ENCODE measurements around the gene CDPF1.
A peak's percentile ranks its signal among the peaks of the same experiment; 100 is the strongest.

Gene CDPF1

GRCh38 chr22:46250035-46250782 lies at the start of gene CDPF1:
Gene CDPF1, minus strand, starts transcription at chr22:46250293. Its CDS starts 2,009 bp downstream, at chr22:46248284.
- DNase-seq (ENCODE audit: extremely low read depth in 1 of 2, low read depth in 1 of 2): peak; percentile 76 to 85

- DNase-seq (ENCODE audit: extremely low read depth in 1 of 2, low read depth in 1 of 2): no peak
Measured at GRCh38 chr22:46299101-46299500, 49.0 kb upstream of the CDPF1 start.

GRCh38 chr22:46297151-46297812 lies 47.2 kb upstream of the CDPF1 start:
- no peak for DNase-seq (ENCODE audit: extremely low read depth in 1 of 2, low read depth in 1 of 2)

- DNase-seq (ENCODE audit: extremely low read depth in 1 of 2, low read depth in 1 of 2): peak; percentile 92 to 94
Measured at GRCh38 chr22:46296257-46297150, 46.4 kb upstream of the CDPF1 start, which contains the start of gene GTSE1. Gene GTSE1, plus strand, starts transcription at chr22:46296870. Its CDS starts 531 bp downstream, at chr22:46297401.

- no peak for DNase-seq (ENCODE audit: extremely low read depth in 1 of 2, low read depth in 1 of 2)
Measured at GRCh38 chr22:46295277-46295971, 45.3 kb upstream of the CDPF1 start.

- DNase-seq (ENCODE audit: extremely low read depth in 1 of 2, low read depth in 1 of 2): no peak
Measured at GRCh38 chr22:46294784-46295183, 44.7 kb upstream of the CDPF1 start.

GRCh38 chr22:46293577-46294260 lies 43.6 kb upstream of the CDPF1 start:
- DNase-seq (ENCODE audit: extremely low read depth in 1 of 2, low read depth in 1 of 2): no peak

- DNase-seq (ENCODE audit: extremely low read depth in 1 of 2, low read depth in 1 of 2): no peak
Measured at GRCh38 chr22:46292732-46293131, 42.6 kb upstream of the CDPF1 start.

GRCh38 chr22:46292173-46292572 lies 42.1 kb upstream of the CDPF1 start:
- DNase-seq (ENCODE audit: extremely low read depth in 1 of 2, low read depth in 1 of 2): no peak

- no peak for DNase-seq (ENCODE audit: extremely low read depth in 1 of 2, low read depth in 1 of 2)
Measured at GRCh38 chr22:46290843-46291785, 41.0 kb upstream of the CDPF1 start.

GRCh38 chr22:46290121-46290842 lies 40.2 kb upstream of the CDPF1 start:
- no peak for DNase-seq (ENCODE audit: extremely low read depth in 1 of 2, low read depth in 1 of 2)

GRCh38 chr22:46289244-46289891 lies 39.3 kb upstream of the CDPF1 start:
- no peak for DNase-seq (ENCODE audit: extremely low read depth in 1 of 2, low read depth in 1 of 2)

- DNase-seq (ENCODE audit: extremely low read depth in 1 of 2, low read depth in 1 of 2): no peak
Measured at GRCh38 chr22:46288846-46289243, 38.8 kb upstream of the CDPF1 start.

- no peak for DNase-seq (ENCODE audit: extremely low read depth in 1 of 2, low read depth in 1 of 2)
Measured at GRCh38 chr22:46287873-46288751, 38.0 kb upstream of the CDPF1 start.

- no peak for DNase-seq (ENCODE audit: extremely low read depth in 1 of 2, low read depth in 1 of 2)
Measured at GRCh38 chr22:46286941-46287872, 37.1 kb upstream of the CDPF1 start.

- DNase-seq (ENCODE audit: extremely low read depth in 1 of 2, low read depth in 1 of 2): no peak
Measured at GRCh38 chr22:46286006-46286405, 35.9 kb upstream of the CDPF1 start.
